HL-60 (cell line): ENCODE measurements around the gene STXBP5L.

Source experiments
- SPI1 ChIP-seq: IDR thresholded peaks from 2 replicates; pipeline ENCODE4 v1.6.1; 2012; ENCODE audit warnings: low read depth, mild to moderate bottlenecking, borderline replicate concordance
- TF ChIP-seq, protein P1 (sequence below): IDR thresholded peaks from one replicate; pipeline ENCODE4 v1.5.1; 2011; ENCODE audit warnings: low read length, control low read depth, inconsistent platforms; ENCODE audit not compliant: insufficient read depth

DNA sequence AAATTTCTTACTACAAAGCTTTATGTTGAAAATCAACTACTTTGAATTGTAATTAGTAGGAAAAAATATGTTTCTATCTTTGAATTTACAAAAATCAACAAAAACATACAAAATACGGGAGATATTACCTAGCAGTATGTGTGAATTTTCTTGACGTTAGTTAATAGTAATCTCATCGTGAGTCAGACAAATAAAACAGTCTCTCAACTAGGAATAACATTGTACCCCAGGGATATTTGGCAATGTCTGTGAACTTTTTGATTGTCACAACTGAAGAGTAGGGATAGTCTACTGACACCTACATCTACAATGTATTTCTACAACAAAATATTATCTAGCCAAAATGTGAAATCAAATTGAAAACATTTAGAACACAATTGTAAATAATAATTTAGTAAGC lies 387.4 kb downstream of the STXBP5L start:
- TF ChIP-seq, protein P1, sequence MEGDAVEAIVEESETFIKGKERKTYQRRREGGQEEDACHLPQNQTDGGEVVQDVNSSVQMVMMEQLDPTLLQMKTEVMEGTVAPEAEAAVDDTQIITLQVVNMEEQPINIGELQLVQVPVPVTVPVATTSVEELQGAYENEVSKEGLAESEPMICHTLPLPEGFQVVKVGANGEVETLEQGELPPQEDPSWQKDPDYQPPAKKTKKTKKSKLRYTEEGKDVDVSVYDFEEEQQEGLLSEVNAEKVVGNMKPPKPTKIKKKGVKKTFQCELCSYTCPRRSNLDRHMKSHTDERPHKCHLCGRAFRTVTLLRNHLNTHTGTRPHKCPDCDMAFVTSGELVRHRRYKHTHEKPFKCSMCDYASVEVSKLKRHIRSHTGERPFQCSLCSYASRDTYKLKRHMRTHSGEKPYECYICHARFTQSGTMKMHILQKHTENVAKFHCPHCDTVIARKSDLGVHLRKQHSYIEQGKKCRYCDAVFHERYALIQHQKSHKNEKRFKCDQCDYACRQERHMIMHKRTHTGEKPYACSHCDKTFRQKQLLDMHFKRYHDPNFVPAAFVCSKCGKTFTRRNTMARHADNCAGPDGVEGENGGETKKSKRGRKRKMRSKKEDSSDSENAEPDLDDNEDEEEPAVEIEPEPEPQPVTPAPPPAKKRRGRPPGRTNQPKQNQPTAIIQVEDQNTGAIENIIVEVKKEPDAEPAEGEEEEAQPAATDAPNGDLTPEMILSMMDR = no peak
- TF ChIP-seq SPI1 = no peak
